ENCODE measurements around the gene CACNA1H.

Gene CACNA1H

GRCh38 chr16:1209081-1209480 lies 56.2 kb downstream of the CACNA1H start:
- no peak for TF ChIP-seq CTCF (IDR thresholded peaks at IDR 0.05; ENCODE audit: insufficient read depth, missing control alignments)
- FAIRE-seq (no peak), DNase-seq (ENCODE audit: insufficient read length, low spot score) (no peak)

- FAIRE-seq (no peak), DNase-seq (ENCODE audit: insufficient read length, low spot score) (no peak)
- no peak for TF ChIP-seq CTCF (IDR thresholded peaks at IDR 0.05; ENCODE audit: insufficient read depth, missing control alignments)
These were observed 57.6 kb downstream of the CACNA1H start for GRCh38 chr16:1210461-1210860.

- DNase-seq (ENCODE audit: insufficient read length, low spot score) (no peak), FAIRE-seq (no peak)
- TF ChIP-seq CTCF (IDR thresholded peaks at IDR 0.05; ENCODE audit: insufficient read depth, missing control alignments) = no peak
These were observed 58.8 kb downstream of the CACNA1H start for GRCh38 chr16:1211451-1212268.

- no peak for FAIRE-seq
- no peak for DNase-seq (ENCODE audit: insufficient read length, low spot score)
- no peak for TF ChIP-seq CTCF (IDR thresholded peaks at IDR 0.05; ENCODE audit: insufficient read depth, missing control alignments)
These were observed 59.8 kb downstream of the CACNA1H start for GRCh38 chr16:1212616-1213194.

DNA sequence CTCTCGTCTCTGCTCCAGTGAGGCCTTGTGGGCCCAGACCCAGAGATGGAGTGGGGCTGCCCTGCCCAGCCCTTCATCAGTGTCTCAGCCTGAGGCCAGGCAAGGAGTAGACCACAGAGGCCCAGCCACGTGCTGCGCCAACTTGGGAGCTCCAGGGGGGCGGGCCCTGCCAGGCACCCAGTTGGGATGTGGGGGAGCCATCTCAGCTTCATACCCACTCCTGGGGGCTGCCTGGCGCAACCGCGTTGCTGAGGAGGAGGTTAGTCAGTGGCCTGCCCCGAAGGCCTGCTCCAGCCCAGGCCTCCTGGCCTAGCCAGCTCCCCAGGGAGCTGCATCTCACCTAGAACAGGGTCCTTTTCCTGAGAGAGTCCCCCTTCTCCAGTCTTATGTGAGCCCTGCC lies 60.3 kb downstream of the CACNA1H start:
- FAIRE-seq = no peak
- DNase-seq (ENCODE audit: insufficient read length, low spot score) = no peak
- TF ChIP-seq CTCF (IDR thresholded peaks at IDR 0.05; ENCODE audit: insufficient read depth, missing control alignments) = no peak

DNA sequence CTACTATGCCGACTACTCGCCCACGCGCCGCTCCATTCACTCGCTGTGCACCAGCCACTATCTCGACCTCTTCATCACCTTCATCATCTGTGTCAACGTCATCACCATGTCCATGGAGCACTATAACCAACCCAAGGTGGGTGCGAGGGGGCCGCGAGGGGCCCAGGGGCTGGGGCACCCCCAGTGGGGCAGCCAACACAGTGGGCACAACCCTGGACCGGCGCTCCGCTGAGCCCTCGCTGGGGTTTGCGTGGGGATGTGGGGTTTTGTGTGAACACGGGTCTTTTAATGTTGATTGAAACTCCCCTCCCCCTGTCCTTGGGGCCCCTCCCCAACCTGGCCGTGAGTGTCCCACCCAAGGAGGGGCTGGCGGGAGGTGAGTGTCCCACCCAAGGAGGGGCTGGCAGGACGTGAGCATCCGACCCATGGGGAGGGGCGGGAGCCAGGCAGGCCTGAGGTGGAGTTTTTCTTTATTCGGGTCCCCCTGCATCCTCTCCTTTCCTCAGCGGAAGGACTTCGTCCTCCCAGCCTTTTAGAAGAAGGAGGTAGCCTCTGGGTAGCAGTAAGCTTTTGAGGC lies 61.0 kb downstream of the CACNA1H start:
- no peak for DNase-seq (ENCODE audit: insufficient read length, low spot score)
- no peak for TF ChIP-seq CTCF (IDR thresholded peaks at IDR 0.05; ENCODE audit: insufficient read depth, missing control alignments)
- FAIRE-seq = no peak

DNA sequence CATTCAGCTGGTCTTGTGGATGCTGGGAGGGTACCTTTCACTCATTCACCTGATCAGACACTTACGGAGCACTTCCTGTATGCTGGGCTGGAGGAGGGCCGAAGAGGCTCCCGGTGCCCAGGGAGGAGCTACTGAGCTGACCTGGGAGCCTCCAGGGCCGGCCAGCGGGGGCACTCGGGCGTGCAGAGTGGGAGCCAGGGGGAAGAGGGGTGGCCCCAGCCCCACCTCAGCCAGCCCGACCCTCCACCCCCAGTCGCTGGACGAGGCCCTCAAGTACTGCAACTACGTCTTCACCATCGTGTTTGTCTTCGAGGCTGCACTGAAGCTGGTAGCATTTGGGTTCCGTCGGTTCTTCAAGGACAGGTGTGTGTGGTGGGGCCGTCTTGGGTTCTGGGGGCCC lies 61.8 kb downstream of the CACNA1H start:
- DNase-seq (ENCODE audit: insufficient read length, low spot score) (no peak), FAIRE-seq (no peak)
- no peak for TF ChIP-seq CTCF (IDR thresholded peaks at IDR 0.05; ENCODE audit: insufficient read depth, missing control alignments)

Data from D721Med (cell line).